Measurements from ENCODE around the gene SIL1.

Gene SIL1

GRCh38 chr5:138979684-138980280 lies 218.4 kb downstream of the SIL1 start:
- Histone ChIP-seq H2BK120ac (ENCODE audit: low read depth, low read length) (no peak overlapping the region), H2BK5ac (ENCODE audit: low read length) (no peak overlapping the region), H4K8ac (ENCODE audit: low read depth, low read length) (no peak overlapping the region), H3K27ac (ENCODE audit: low read depth, low read length) (no peak overlapping the region), H3K4ac (ENCODE audit: low read depth, low read length) (no peak overlapping the region), H2BK15ac (replicated peaks; ENCODE audit: low read depth) (no peak overlapping the region), H3K36me3 (ENCODE audit: control insufficient read depth, insufficient read depth, low read length) (no peaks in the 10 kb centered on the region), H3K18ac (ENCODE audit: low read length) (no peak overlapping the region), H4K5ac (ENCODE audit: low read length) (no peak overlapping the region), H2AK5ac (ENCODE audit: low read length) (no peak overlapping the region), H3K23ac (ENCODE audit: low read length) (no peak overlapping the region), H3K79me2 (ENCODE audit: control insufficient read depth, insufficient read depth, low read length) (no peaks in the 10 kb centered on the region), H3K4me2 (ENCODE audit: low read length) (no peak overlapping the region), H3K4me3 (ENCODE audit: low read length) (no peak overlapping the region), H3K56ac (ENCODE audit: low read length) (no peak overlapping the region), H3K27me3 (ENCODE audit: insufficient read depth, low read length, poor library complexity) (no peaks in the 10 kb centered on the region), H3K79me1 (ENCODE audit: low read length) (no peaks in the 10 kb centered on the region), H3K4me1 (ENCODE audit: control insufficient read depth, low read depth, low read length) (no peaks in the 10 kb centered on the region), H3K9ac (ENCODE audit: low read length) (no peak overlapping the region)
- DNase-seq, result no peak
- no CpG with 5 or more reads among the region's 5 CpGs for WGBS (ENCODE audit: extremely low coverage, insufficient coverage, low lambda C conversion rate)

DNA sequence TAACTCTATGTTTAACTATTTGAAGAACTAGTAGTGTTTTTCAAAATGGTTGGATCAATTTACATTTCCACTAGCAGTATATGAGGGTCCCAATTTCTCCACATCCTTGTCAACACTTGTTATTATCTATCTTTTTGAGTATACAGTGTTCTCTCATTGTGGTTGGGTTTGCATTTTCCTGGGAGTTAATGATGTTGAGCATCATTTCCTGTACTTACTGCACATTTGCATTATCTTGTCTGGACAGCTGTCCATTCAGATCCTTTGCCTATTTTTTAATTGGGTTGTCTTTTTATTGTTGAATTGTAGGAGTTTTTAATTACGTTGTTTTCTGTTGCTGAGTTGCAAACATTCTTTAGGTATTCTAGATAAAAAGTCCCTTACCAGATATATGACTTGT lies 219.6 kb downstream of the SIL1 start:
- no peak overlapping the region for H3K4ac ChIP-seq (ENCODE audit: low read depth, low read length)
- WGBS (ENCODE audit: extremely low coverage, insufficient coverage, low lambda C conversion rate), result no CpG with 5 or more reads among the region's 1 CpG
- no peak overlapping the region for H3K23ac ChIP-seq (ENCODE audit: low read length)
- H3K79me1 ChIP-seq (ENCODE audit: low read length), result no peaks in the 10 kb centered on the region
- H2BK15ac ChIP-seq (replicated peaks; ENCODE audit: low read depth), result no peak overlapping the region
- H3K18ac ChIP-seq (ENCODE audit: low read length), result no peak overlapping the region
- no peak overlapping the region for H2BK5ac ChIP-seq (ENCODE audit: low read length)
- no peak overlapping the region for H4K8ac ChIP-seq (ENCODE audit: low read depth, low read length)
- H2BK120ac ChIP-seq (ENCODE audit: low read depth, low read length), result no peak overlapping the region
- no peak overlapping the region for H3K56ac ChIP-seq (ENCODE audit: low read length)
- no peak overlapping the region for H3K4me2 ChIP-seq (ENCODE audit: low read length)
- no peaks in the 10 kb centered on the region for H3K4me1 ChIP-seq (ENCODE audit: control insufficient read depth, low read depth, low read length)
- H2AK5ac ChIP-seq (ENCODE audit: low read length), result no peak overlapping the region
- H4K5ac ChIP-seq (ENCODE audit: low read length), result no peak overlapping the region
- DNase-seq, result no peak
- H3K36me3 ChIP-seq (ENCODE audit: control insufficient read depth, insufficient read depth, low read length), result no peaks in the 10 kb centered on the region
- no peaks in the 10 kb centered on the region for H3K79me2 ChIP-seq (ENCODE audit: control insufficient read depth, insufficient read depth, low read length)
- H3K27me3 ChIP-seq (ENCODE audit: insufficient read depth, low read length, poor library complexity), result no peaks in the 10 kb centered on the region
- H3K4me3 ChIP-seq (ENCODE audit: low read length), result no peak overlapping the region
- H3K27ac ChIP-seq (ENCODE audit: low read depth, low read length), result no peak overlapping the region
- H3K9ac ChIP-seq (ENCODE audit: low read length), result no peak overlapping the region

GRCh38 chr5:138978080-138978479 lies 220.1 kb downstream of the SIL1 start:
- H3K56ac ChIP-seq (ENCODE audit: low read length), result no peak overlapping the region
- no peaks in the 10 kb centered on the region for H3K79me1 ChIP-seq (ENCODE audit: low read length)
- H3K23ac ChIP-seq (ENCODE audit: low read length), result no peak overlapping the region
- H3K36me3 ChIP-seq (ENCODE audit: control insufficient read depth, insufficient read depth, low read length), result no peaks in the 10 kb centered on the region
- H3K79me2 ChIP-seq (ENCODE audit: control insufficient read depth, insufficient read depth, low read length), result no peaks in the 10 kb centered on the region
- H3K27ac ChIP-seq (ENCODE audit: low read depth, low read length), result no peak overlapping the region
- no peak overlapping the region for H2BK5ac ChIP-seq (ENCODE audit: low read length)
- no peak overlapping the region for H3K4me3 ChIP-seq (ENCODE audit: low read length)
- no peak overlapping the region for H3K9ac ChIP-seq (ENCODE audit: low read length)
- no peak overlapping the region for H3K4me2 ChIP-seq (ENCODE audit: low read length)
- no peak overlapping the region for H2AK5ac ChIP-seq (ENCODE audit: low read length)
- no peak overlapping the region for H3K4ac ChIP-seq (ENCODE audit: low read depth, low read length)
- H2BK120ac ChIP-seq (ENCODE audit: low read depth, low read length), result no peak overlapping the region
- H2BK15ac ChIP-seq (replicated peaks; ENCODE audit: low read depth), result no peak overlapping the region
- no peaks in the 10 kb centered on the region for H3K27me3 ChIP-seq (ENCODE audit: insufficient read depth, low read length, poor library complexity)
- H4K8ac ChIP-seq (ENCODE audit: low read depth, low read length), result no peak overlapping the region
- no peak overlapping the region for H3K18ac ChIP-seq (ENCODE audit: low read length)
- H4K5ac ChIP-seq (ENCODE audit: low read length), result no peak overlapping the region
- DNase-seq, result peak; percentile 53
- no peaks in the 10 kb centered on the region for H3K4me1 ChIP-seq (ENCODE audit: control insufficient read depth, low read depth, low read length)
- WGBS (ENCODE audit: extremely low coverage, insufficient coverage, low lambda C conversion rate), result no CpG with 5 or more reads among the region's 1 CpG

- Histone ChIP-seq H3K27me3 (ENCODE audit: insufficient read depth, low read length, poor library complexity) (no peaks in the 10 kb centered on the region), H3K4me2 (ENCODE audit: low read length) (no peak overlapping the region), H2BK120ac (ENCODE audit: low read depth, low read length) (no peak overlapping the region), H3K79me1 (ENCODE audit: low read length) (no peaks in the 10 kb centered on the region), H3K9ac (ENCODE audit: low read length) (no peak overlapping the region), H3K4me3 (ENCODE audit: low read length) (no peak overlapping the region), H2AK5ac (ENCODE audit: low read length) (no peak overlapping the region), H4K5ac (ENCODE audit: low read length) (no peak overlapping the region), H3K18ac (ENCODE audit: low read length) (no peak overlapping the region), H2BK15ac (replicated peaks; ENCODE audit: low read depth) (no peak overlapping the region), H2BK5ac (ENCODE audit: low read length) (no peak overlapping the region), H4K8ac (ENCODE audit: low read depth, low read length) (no peak overlapping the region), H3K27ac (ENCODE audit: low read depth, low read length) (no peak overlapping the region), H3K56ac (ENCODE audit: low read length) (no peak overlapping the region), H3K4me1 (ENCODE audit: control insufficient read depth, low read depth, low read length) (no peaks in the 10 kb centered on the region), H3K79me2 (ENCODE audit: control insufficient read depth, insufficient read depth, low read length) (no peaks in the 10 kb centered on the region), H3K4ac (ENCODE audit: low read depth, low read length) (no peak overlapping the region), H3K23ac (ENCODE audit: low read length) (no peak overlapping the region), H3K36me3 (ENCODE audit: control insufficient read depth, insufficient read depth, low read length) (no peaks in the 10 kb centered on the region)
- WGBS (ENCODE audit: extremely low coverage, insufficient coverage, low lambda C conversion rate), result no CpG with 5 or more reads among the region's 10 CpGs
- DNase-seq, result no peak
Measured at GRCh38 chr5:138975098-138975847, 222.9 kb downstream of the SIL1 start.

DNA sequence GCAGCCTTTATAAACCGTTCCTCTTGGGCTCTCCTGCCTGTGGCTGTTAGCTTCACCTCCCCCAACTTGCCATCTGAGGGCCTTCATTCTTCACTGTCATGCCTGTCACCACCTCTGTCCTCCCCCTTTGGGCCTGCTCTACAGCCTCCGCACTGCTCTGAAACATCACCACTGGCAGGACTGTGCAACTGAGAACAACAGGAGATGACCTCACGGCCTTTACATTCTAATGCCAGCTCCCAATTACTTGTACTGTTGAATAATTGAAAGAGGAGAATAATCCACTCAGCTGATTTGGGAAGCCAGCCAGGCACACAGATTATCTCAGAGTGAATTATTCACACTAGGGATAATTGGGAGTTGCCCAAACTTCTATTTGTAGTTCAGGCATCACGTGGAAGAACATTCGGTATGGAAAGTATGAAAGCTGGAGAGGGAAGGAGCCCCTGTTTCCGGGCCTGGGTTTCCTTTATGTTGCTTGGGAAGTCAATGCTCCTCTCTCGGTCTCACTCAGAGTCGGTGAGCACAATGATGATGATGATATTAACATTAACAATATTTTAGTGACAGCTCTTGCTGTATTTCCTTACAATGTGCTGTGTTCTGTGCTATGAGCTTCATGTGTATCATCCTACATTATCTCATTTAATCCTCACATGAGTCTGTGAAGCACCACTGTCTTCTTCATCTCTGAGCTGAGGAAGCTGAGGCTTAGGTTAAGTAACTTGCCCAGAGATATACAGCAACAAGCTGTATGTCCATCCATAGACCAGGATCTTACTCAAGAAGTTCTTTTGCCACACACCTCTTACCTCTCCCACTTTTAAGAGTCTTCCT lies 223.7 kb downstream of the SIL1 start:
- WGBS (ENCODE audit: extremely low coverage, insufficient coverage, low lambda C conversion rate), result no CpG with 5 or more reads among the region's 8 CpGs
- no peaks in the 10 kb centered on the region for H3K4me1 ChIP-seq (ENCODE audit: control insufficient read depth, low read depth, low read length)

More for the DNA sequence above, 223.7 kb downstream of the SIL1 start:
- no peak overlapping the region for H2BK5ac ChIP-seq (ENCODE audit: low read length)
- no peaks in the 10 kb centered on the region for H3K79me1 ChIP-seq (ENCODE audit: low read length)
- H3K79me2 ChIP-seq (ENCODE audit: control insufficient read depth, insufficient read depth, low read length), result no peaks in the 10 kb centered on the region
- no peak for DNase-seq
- no peaks in the 10 kb centered on the region for H3K27me3 ChIP-seq (ENCODE audit: insufficient read depth, low read length, poor library complexity)
- no peak overlapping the region for H4K5ac ChIP-seq (ENCODE audit: low read length)
- H4K8ac ChIP-seq (ENCODE audit: low read depth, low read length), result no peak overlapping the region
- H3K4ac ChIP-seq (ENCODE audit: low read depth, low read length), result no peak overlapping the region
- no peak overlapping the region for H3K56ac ChIP-seq (ENCODE audit: low read length)
- H3K36me3 ChIP-seq (ENCODE audit: control insufficient read depth, insufficient read depth, low read length), result no peaks in the 10 kb centered on the region
- H2AK5ac ChIP-seq (ENCODE audit: low read length), result no peak overlapping the region
- no peak overlapping the region for H3K18ac ChIP-seq (ENCODE audit: low read length)
- H3K4me2 ChIP-seq (ENCODE audit: low read length), result no peak overlapping the region
- no peak overlapping the region for H3K9ac ChIP-seq (ENCODE audit: low read length)
- no peak overlapping the region for H3K23ac ChIP-seq (ENCODE audit: low read length)
- H2BK15ac ChIP-seq (replicated peaks; ENCODE audit: low read depth), result no peak overlapping the region
- no peak overlapping the region for H2BK120ac ChIP-seq (ENCODE audit: low read depth, low read length)
- no peak overlapping the region for H3K27ac ChIP-seq (ENCODE audit: low read depth, low read length)
- no peak overlapping the region for H3K4me3 ChIP-seq (ENCODE audit: low read length)

All from mesendoderm (in vitro differentiated cells).